Endothelial cell of umbilical vein (primary cell): Measurements from ENCODE around the gene ACSS1. TPM values are rescaled to one million over a fixed set of nuclear protein-coding genes. Genes with fewer than 3 reads are reported as not detected.

Experiments
- Bru-seq: library from RNA; stranded (reverse); fragments of 400-500 nt; gene quantifications from one replicate; lab custom pipeline; 2021; lab: Mats Ljungman, UMichigan
- BruChase-seq, 2 experiments: library from RNA; stranded (reverse); fragments of 400-500 nt; gene quantifications; one replicate each; lab custom pipeline; 2021; lab: Mats Ljungman, UMichigan
- BruUV-seq: library from RNA; stranded (reverse); fragments of 400-500 nt; replicated peaks from 2 replicates; lab custom pipeline; 2021; lab: Mats Ljungman, UMichigan
- CTCF ChIA-PET: fragments of 300-600, 350-600 bp; sonication (Branson Sonifier 250); formaldehyde crosslinking; loops from one replicate; lab custom pipeline; 2021; ENCODE audit warnings: antibody characterized with exemption, inconsistent platforms; lab: Charles Lee
- POLR2A ChIA-PET: fragments of 300-600, 350-600 bp; sonication (Branson Sonifier 250); formaldehyde crosslinking; loops from one replicate; lab custom pipeline; 2021; ENCODE audit warnings: antibody characterized with exemption, inconsistent platforms; lab: Charles Lee
- DNase-seq: peaks from one replicate; pipeline ENCODE4 v3.0.0-alpha.2; 2011; ENCODE audit warnings: low read depth, low spot score
- FAIRE-seq: peaks from 2 replicates; lab custom pipeline; 2011; peaks lifted over from hg19 to GRCh38; lab: Jason Lieb, UNC
- H2AFZ ChIP-seq: 2 replicates; pipeline ENCODE4 v1.6.0; 2012; ENCODE audit warnings: low read depth, low read length, control low read depth, inconsistent platforms
- H3K27ac ChIP-seq: 2 replicates; pipeline ENCODE4 v1.5.1; 2011; ENCODE audit warnings: low read depth, mild to moderate bottlenecking, control low read depth, low read length, moderate library complexity; ENCODE audit not compliant: insufficient read depth
- H3K27me3 ChIP-seq, 2 experiments: 2 replicates each; pipeline versions ENCODE4 v1.6.0 to v1.6.1; 2011; ENCODE audit warnings: low read length in 2 of 2, mixed read lengths in 1 of 2; ENCODE audit not compliant: control insufficient read depth in 2 of 2, insufficient read depth in 2 of 2
- H3K36me3 ChIP-seq, 2 experiments: 2 replicates in 1 of 2; 3 replicates in 1 of 2; pipeline ENCODE4 v1.5.1; 2011; ENCODE audit warnings: low read length in 2 of 2, mild to moderate bottlenecking in 1 of 2, moderate library complexity in 1 of 2; ENCODE audit not compliant: control insufficient read depth in 2 of 2, insufficient read depth in 2 of 2; ENCODE audit errors: extremely low read depth in 1 of 2
- H3K4me1 ChIP-seq: 3 replicates; pipeline ENCODE4 v1.5.1; 2011; ENCODE audit warnings: mild to moderate bottlenecking, low read length; ENCODE audit not compliant: control insufficient read depth, insufficient read depth; ENCODE audit errors: extremely low read depth
- H3K4me2 ChIP-seq: 2 replicates; pipeline ENCODE4 v1.6.1; 2011; ENCODE audit warnings: low read length, control low read depth, mixed read lengths; ENCODE audit not compliant: insufficient read depth
- H3K4me3 ChIP-seq, 3 experiments: fragments of 200-600 bp in 1 of 3; sonication (generic), shearing (Covaris generic) in 1 of 3; replicated peaks in 1 of 3; 2 replicates each; pipeline ENCODE4 v1.5.1; 2011 to 2016; ENCODE audit warnings: control low read depth in 3 of 3, low read length in 3 of 3, mild to moderate bottlenecking in 2 of 3, inconsistent platforms in 1 of 3, low read depth in 1 of 3, moderate library complexity in 1 of 3; ENCODE audit not compliant: insufficient read depth in 1 of 3
- H3K79me2 ChIP-seq: 2 replicates; pipeline ENCODE4 v1.6.0; 2012; ENCODE audit warnings: low read length, inconsistent platforms; ENCODE audit not compliant: control insufficient read depth, insufficient read depth
- H3K9ac ChIP-seq: replicated peaks from 2 replicates; pipeline ENCODE3; 2011; ENCODE audit warnings: low read length, control low read depth; ENCODE audit not compliant: insufficient read depth; ENCODE audit errors: extremely low read depth
- H3K9me1 ChIP-seq: replicated peaks from 3 replicates; pipeline ENCODE4 v1.6.0; 2011; ENCODE audit warnings: mild to moderate bottlenecking, low read length; ENCODE audit not compliant: control insufficient read depth, insufficient read depth; ENCODE audit errors: extremely low read depth
- H3K9me3 ChIP-seq: replicated peaks from 2 replicates; pipeline ENCODE4 v1.5.1; 2012; ENCODE audit warnings: low read length, inconsistent platforms; ENCODE audit not compliant: control insufficient read depth, insufficient read depth
- H4K20me1 ChIP-seq: replicated peaks from 2 replicates; pipeline ENCODE3; 2011; ENCODE audit warnings: mild to moderate bottlenecking, low read length; ENCODE audit not compliant: control insufficient read depth, insufficient read depth; ENCODE audit errors: extremely low read depth
- EZH2 ChIP-seq: IDR thresholded peaks from 2 replicates; pipeline ENCODE4 v1.6.1; 2012; ENCODE audit warnings: borderline replicate concordance, low read depth, mild to moderate bottlenecking, moderate library complexity, low read length, inconsistent platforms; ENCODE audit not compliant: severe bottlenecking
- JUN ChIP-seq: IDR thresholded peaks from 2 replicates; pipeline ENCODE4 v1.6.1; 2011; ENCODE audit warnings: borderline replicate concordance, low read depth; ENCODE audit not compliant: insufficient read length, insufficient read depth
- POLR2AphosphoS5 ChIP-seq: IDR thresholded peaks from 2 replicates; pipeline ENCODE4 v1.6.1; 2012; ENCODE audit warnings: low read depth, mild to moderate bottlenecking, control low read depth, low read length, moderate library complexity; ENCODE audit not compliant: insufficient read depth
- dilution Hi-C: fragments of 300-500 bp; cut with MboI; formaldehyde crosslinking; loops from one replicate; pipeline ENCODE4 v1.15.0; 2019; ENCODE audit warnings: low sequenced_read_pairs; ENCODE audit not compliant: extremely low pct_ligation_motif_present
- intact Hi-C: fragments of 100-400 bp; cut with micrococcal nuclease; formaldehyde crosslinking; loops from one replicate; pipeline ENCODE4 v1.10.0; 2022
- long read RNA-seq: library from polyadenylated mRNA; stranded (forward); transcript quantifications from one replicate; pipeline ENCODE4 v2.0.0, GENCODE V29; 2021
- polyA minus RNA-seq, 3 experiments: library from RNA; depleted of rRNA, polyadenylated mRNA; stranded (reverse); fragments of >200 nt; gene quantifications; 1 replicate in 1 of 3; 2 replicates in 2 of 3; pipeline ENCODE4 v1.2.3, GENCODE V29; 2011
- polyA plus RNA-seq, 4 experiments: library from polyadenylated mRNA; depleted of rRNA in 3 of 4; stranded (reverse) in 3 of 4; unstranded in 1 of 4; fragments of >200 nt; gene quantifications; 2 replicates each; pipeline versions ENCODE4 v1.2.1 to v1.2.3, GENCODE V29; 2011 to 2012; ENCODE audit warnings: missing spikeins in 1 of 4
- total RNA-seq: library from RNA; stranded (reverse); gene quantifications from 2 replicates; pipeline ENCODE4 v1.2.3, GENCODE V29; 2021
- TF ChIP-seq, protein P1 (sequence below): IDR thresholded peaks from 2 replicates; pipeline ENCODE4 v1.6.1; 2011; ENCODE audit not compliant: insufficient read depth, insufficient read length

Gene ACSS1
- total RNA-seq, result 8.0 and 17.9 TPM in 2 replicates
- 6.0 and 6.2 TPM in 2 replicates for polyA plus RNA-seq
- polyA plus RNA-seq (2011; cell fraction: cytosol; rRNA removed), result 3.9 TPM in 2 replicates
- 13.4 and 15.5 TPM in 2 replicates for polyA plus RNA-seq (2011; cell fraction: nucleus; rRNA removed)
- polyA plus RNA-seq (2012), result 3.7 and 4.0 TPM in 2 replicates
- polyA minus RNA-seq, result 9.6 and 10.8 TPM in 2 replicates
- polyA minus RNA-seq (2011; cell fraction: cytosol; rRNA and poly(A)+ RNA removed), result not detected
- 3.6 and 4.4 TPM in 2 replicates for polyA minus RNA-seq (2011; cell fraction: nucleus; rRNA and poly(A)+ RNA removed)
- percentile 48 among the genes with signal in this experiment for Bru-seq, nascent RNA
- BruChase-seq, experiment 1, labeled RNA remaining after a 6-hour chase, result percentile 43 among the genes with signal in this experiment
- percentile 47 among the genes with signal in this experiment for BruChase-seq, experiment 2, labeled RNA remaining after a 2-hour chase
- long read RNA-seq, transcript ACSS1-201 (14 exons, 3,680 nt), result major isoform, 12 of 40 reads
- long read RNA-seq, partial matches to known transcripts, result 2 of 40 reads
- long read RNA-seq, other reads (novel, unspliced or antisense), result 26 of 40 reads

DNA sequence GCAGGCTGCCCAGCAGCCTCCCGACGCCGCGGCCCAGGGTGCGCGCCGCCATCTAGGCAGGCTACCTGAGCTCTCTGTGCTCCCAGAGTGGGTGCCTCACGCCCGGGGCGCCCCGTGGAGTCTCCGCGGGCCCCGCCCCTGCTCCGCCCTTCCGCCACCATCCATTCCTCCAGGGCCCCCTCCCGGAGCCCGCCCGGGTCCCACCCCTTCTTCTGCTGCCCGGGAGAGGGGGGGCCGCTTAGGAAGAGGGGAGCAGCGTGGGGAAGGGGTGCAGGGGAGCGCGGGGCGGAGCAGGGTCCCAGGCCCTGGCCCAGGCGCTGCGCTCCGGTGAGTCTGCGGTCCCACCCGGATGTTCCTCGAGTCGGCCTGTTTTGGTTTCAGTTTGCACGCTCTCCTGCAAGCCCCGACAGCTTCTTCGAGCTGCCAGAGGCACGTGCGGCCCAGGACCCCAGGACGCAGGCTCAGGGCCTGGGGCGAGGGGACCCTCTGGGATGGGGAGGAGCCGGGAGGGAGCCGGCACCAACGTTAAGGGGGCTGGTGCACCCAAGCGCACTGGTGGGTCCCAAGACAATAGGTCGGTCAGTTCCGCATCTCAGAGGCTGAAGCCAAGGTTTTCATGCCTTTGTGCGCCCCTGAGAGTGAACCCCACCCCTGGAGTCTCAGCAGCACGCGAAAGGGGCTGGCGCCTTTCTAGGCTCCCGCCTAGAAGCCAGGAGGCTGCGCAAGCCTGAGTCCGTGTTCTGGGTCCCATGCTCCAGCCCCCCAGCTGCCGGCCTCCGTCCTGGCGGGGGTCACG is at the start of gene ACSS1:
ACSS1 (minus strand) TSS at position 89 of the 796 bp plus-strand sequence; CDS start at position 52, 37 bp downstream.
- intact Hi-C loops (loop anchor here (5.0 kb wide), 2 partner anchors 189 to 334 kb away; partner anchors contain the start of genes ABHD12 and PYGB), dilution Hi-C loops (no loop called here)
- DNase-seq, result peak; percentile 31
- no TSS peak for BruUV-seq
- peaks cover 7% of the 10 kb centered on the region for H3K4me1 ChIP-seq
- peak within 1 kb of the TSS; percentile 44 for H3K9ac ChIP-seq
- H4K20me1 ChIP-seq, result no peaks in the 10 kb centered on the region
- peak within 1 kb of the TSS; percentile 1 to 50 (median 48) for H3K4me3 ChIP-seq
- no peaks in the 10 kb centered on the region for H3K36me3 ChIP-seq
- H3K9me1 ChIP-seq, result no peaks in the 10 kb centered on the region
- ChIA-PET POLR2A (interaction anchor here (0.6 kb wide), 1 partner anchor 482 kb away, joined by 5 read pairs; no protein-coding TSS in a partner anchor), CTCF (interaction anchor here (1.1 to 1.6 kb wide), 2 partner anchors 13 to 63 kb away, joined by 4 to 5 read pairs; no protein-coding TSS in a partner anchor)
- H2AFZ ChIP-seq, result peak within 1 kb of the TSS; percentile 16
- no peaks in the 10 kb centered on the region for H3K79me2 ChIP-seq
- no peak for TF ChIP-seq JUN
- TF ChIP-seq, protein P1, sequence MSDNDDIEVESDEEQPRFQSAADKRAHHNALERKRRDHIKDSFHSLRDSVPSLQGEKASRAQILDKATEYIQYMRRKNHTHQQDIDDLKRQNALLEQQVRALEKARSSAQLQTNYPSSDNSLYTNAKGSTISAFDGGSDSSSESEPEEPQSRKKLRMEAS, result peak; percentile 60
- no peak for TF ChIP-seq POLR2AphosphoS5
- TF ChIP-seq EZH2, result peak; percentile 44
- H3K27me3 ChIP-seq, result peaks cover 15 to 19% of the 10 kb centered on the region in 2 experiments
- peak within 1 kb of the TSS; percentile 84 for H3K4me2 ChIP-seq
- no peaks in the 10 kb centered on the region for H3K9me3 ChIP-seq
- no peak within 1 kb of the TSS for H3K27ac ChIP-seq
- FAIRE-seq, result peak; percentile 26
